K562 (cell line): ENCODE measurements around the gene GRIN1. TPM values are rescaled to one million over a fixed set of nuclear protein-coding genes. Genes with fewer than 3 reads are reported as not detected.
"Not testable (repeated sequence)": the region's sequence is repeated elsewhere in the genome, so short reads cannot be mapped to it uniquely, and the experiment has no call there.

Source experiments
- ATAC-seq: fragments of 200-7000 bp; cut with Tn5 transposase; 3 replicates; pipeline ENCODE4 v1.9.1; 2020; ENCODE audit warnings: moderate library complexity
- BruUV-seq: library from RNA; stranded (reverse); fragments of 400-500 nt; replicated peaks from 2 replicates; lab custom pipeline; 2021; lab: Mats Ljungman, UMichigan
- CTCF ChIA-PET: fragments of 300-600 bp; formaldehyde crosslinking; extraction: SDS; loops from one replicate; lab custom pipeline; 2021; ENCODE audit warnings: low intra/inter-chr PET ratio; lab: Yijun Ruan, JAX
- POLR2A ChIA-PET: fragments of 300-600, 350-650 bp; sonication (Branson Sonifier 250); formaldehyde crosslinking; extraction: SDS; loops from one replicate; lab custom pipeline; 2021; ENCODE audit warnings: antibody characterized with exemption, inconsistent platforms; lab: Yijun Ruan, JAX
- DNase-seq, 4 experiments: peaks; one replicate each; pipeline versions ENCODE4 v3.0.0 to v3.0.0-alpha.2; 2011 to 2018; ENCODE audit warnings: low spot score in 3 of 4, mixed read lengths in 3 of 4; ENCODE audit errors: extremely low read depth in 1 of 4
- FAIRE-seq: peaks from 2 replicates; lab custom pipeline; 2011; peaks lifted over from hg19 to GRCh38; lab: Jason Lieb, UNC
- H2AFZ ChIP-seq: 2 replicates; pipeline ENCODE4 v1.6.0; 2011; ENCODE audit warnings: low read depth, low read length, control low read depth, inconsistent platforms
- H3K27ac ChIP-seq: fragments of 200-600 bp; 3 replicates; pipeline ENCODE4 v1.8.0; 2011; ENCODE audit warnings: low read depth, mild to moderate bottlenecking, control low read depth, inconsistent platforms, low read length, moderate library complexity, mixed read lengths; ENCODE audit errors: extremely low read depth
- H3K27me3 ChIP-seq, 2 experiments: fragments of 300-600 bp in 1 of 2; 2 replicates in 1 of 2; 3 replicates in 1 of 2; pipeline versions ENCODE4 v1.6.0 to v1.8.0; 2011; ENCODE audit warnings: inconsistent platforms in 2 of 2, low read length in 2 of 2, mild to moderate bottlenecking in 1 of 2, mixed read lengths in 1 of 2, moderate library complexity in 1 of 2; ENCODE audit not compliant: control insufficient read depth in 2 of 2, insufficient read depth in 2 of 2
- H3K36me3 ChIP-seq: fragments of 300-600 bp; 3 replicates; pipeline ENCODE4 v1.8.0; 2011; ENCODE audit warnings: mild to moderate bottlenecking, low read length, inconsistent platforms; ENCODE audit not compliant: control insufficient read depth, insufficient read depth
- H3K4me1 ChIP-seq, 2 experiments: fragments of 200-600 bp in 1 of 2; replicated peaks in 1 of 2; 2 replicates in 1 of 2; 3 replicates in 1 of 2; pipeline versions ENCODE4 v1.5.1 to v1.8.0; 2011; ENCODE audit warnings: inconsistent platforms in 2 of 2, low read length in 2 of 2, mild to moderate bottlenecking in 1 of 2, mixed read lengths in 1 of 2, moderate library complexity in 1 of 2; ENCODE audit not compliant: control insufficient read depth in 2 of 2, insufficient read depth in 2 of 2
- H3K4me2 ChIP-seq: 2 replicates; pipeline ENCODE4 v1.6.1; 2011; ENCODE audit warnings: low read length, control low read depth, inconsistent platforms, mixed read lengths; ENCODE audit not compliant: insufficient read depth
- H3K4me3 ChIP-seq: fragments of 200-600 bp; sonication (generic), shearing (Covaris generic); 2 replicates; pipeline ENCODE4 v1.5.1; 2016; ENCODE audit warnings: control low read depth, inconsistent platforms
- H3K79me2 ChIP-seq: fragments of 200-600 bp; 3 replicates; pipeline ENCODE4 v1.8.0; 2011; ENCODE audit warnings: low read length, inconsistent platforms; ENCODE audit not compliant: control insufficient read depth, insufficient read depth
- H3K9ac ChIP-seq, 2 experiments: 2 replicates each; pipeline versions ENCODE4 v1.6.0 to v1.6.1; 2011; ENCODE audit warnings: low read depth in 2 of 2, low read length in 2 of 2, control low read depth in 1 of 2, inconsistent platforms in 1 of 2, mild to moderate bottlenecking in 1 of 2, mixed read lengths in 1 of 2; ENCODE audit not compliant: insufficient read depth in 1 of 2
- H3K9me1 ChIP-seq: one replicate; pipeline ENCODE4 v1.6.0; 2011; ENCODE audit warnings: inconsistent platforms, mild to moderate bottlenecking, low read length, moderate library complexity; ENCODE audit not compliant: control insufficient read depth, insufficient read depth
- H3K9me3 ChIP-seq: replicated peaks from 2 replicates; pipeline ENCODE4 v1.5.1; 2011; ENCODE audit warnings: low read depth, low read length, inconsistent platforms; ENCODE audit not compliant: control insufficient read depth, insufficient read depth
- H4K20me1 ChIP-seq: replicated peaks from 2 replicates; pipeline ENCODE4 v1.6.1; 2011; ENCODE audit warnings: low read length, inconsistent platforms, mixed read lengths; ENCODE audit not compliant: control insufficient read depth, insufficient read depth
- CEBPB ChIP-seq: fragments of 450-650 bp; IDR thresholded peaks from 2 replicates; pipeline ENCODE4 v1.6.1; 2016; ENCODE audit warnings: missing genetic modification characterization, missing compliant biosample characterization
- KDM5B ChIP-seq: fragments of 200-600 bp; sonication (generic); IDR thresholded peaks from 2 replicates; pipeline ENCODE4 v1.6.1; 2012; ENCODE audit warnings: low read depth, mild to moderate bottlenecking, moderate library complexity, low read length, control low read depth, inconsistent platforms; ENCODE audit not compliant: insufficient replicate concordance
- POLR2G ChIP-seq: fragments of 200-400 bp; formaldehyde crosslinking; IDR thresholded peaks from 2 replicates; pipeline ENCODE4 v1.6.1; 2017; ENCODE audit warnings: low read depth, mild to moderate bottlenecking, antibody characterized with exemption, low read length, moderate library complexity
- RFX1 ChIP-seq: fragments of 450-650 bp; IDR thresholded peaks from 2 replicates; pipeline ENCODE4 v1.6.1; 2016; ENCODE audit warnings: mild to moderate bottlenecking, moderate library complexity
- SMAD4 ChIP-seq: fragments of 250-450 bp; sonication (Bioruptor Pico); conservative IDR thresholded peaks from 2 replicates; pipeline ENCODE4 v1.8.0; 2021; ENCODE audit warnings: inconsistent platforms, mild to moderate bottlenecking, moderate library complexity
- WGBS: fragments of 100-300 bp; shearing (Covaris generic); methylation state at CpG from one replicate; pipeline ENCODE4 v1.1.6; 2016; ENCODE audit warnings: low coverage, mixed read lengths; ENCODE audit not compliant: insufficient coverage; ENCODE audit errors: missing lambda C conversion rate; 5-methylcytosine and 5-hydroxymethylcytosine counted together
- in situ Hi-C: fragments of 300-500 bp; cut with MboI; formaldehyde crosslinking; loops from 4 replicates; pipeline ENCODE4 v1.15.0; 2018; ENCODE audit warnings: inconsistent platforms, mixed read lengths
- intact Hi-C: fragments of 100-400 bp; cut with micrococcal nuclease; formaldehyde crosslinking; loops from 2 replicates; pipeline ENCODE4 v1.14.2; 2022
- polyA plus RNA-seq, 8 experiments: library from polyadenylated mRNA; depleted of rRNA in 4 of 8; stranded (reverse) in 5 of 8; unstranded in 3 of 8; fragments of >200 nt; fragmentation: Nextera tagmentation in 2 of 8; fragmentation: Illumina TruSeq in 1 of 8; extraction: Ambion mirVana in 2 of 8; extraction: Trizol in 1 of 8; gene quantifications; 2 replicates each; pipeline versions ENCODE4 v1.2.1 to v1.2.3, GENCODE V29; 2011 to 2014; ENCODE audit warnings: inconsistent platforms in 1 of 8, missing spikeins in 1 of 8
- total RNA-seq, 7 experiments: library from RNA; depleted of rRNA in 6 of 7; stranded (reverse); fragments of >200 nt in 6 of 7; fragmentation: Illumina TruSeq in 2 of 7; extraction: Trizol in 2 of 7; gene quantifications; 2 replicates each; pipeline versions ENCODE4 v1.2.1 to v1.2.3, GENCODE V29; 2011 to 2021; ENCODE audit warnings: low replicate concordance in 1 of 7

GRIN1 gene
- total and polyA plus RNA-seq, 9 of the 15 experiments (the other 6 are each of a cell fraction or from before 2014, with no cell fraction given) = 0.03 to 0.35 (median 0.16) TPM; not detected in 6

DNA sequence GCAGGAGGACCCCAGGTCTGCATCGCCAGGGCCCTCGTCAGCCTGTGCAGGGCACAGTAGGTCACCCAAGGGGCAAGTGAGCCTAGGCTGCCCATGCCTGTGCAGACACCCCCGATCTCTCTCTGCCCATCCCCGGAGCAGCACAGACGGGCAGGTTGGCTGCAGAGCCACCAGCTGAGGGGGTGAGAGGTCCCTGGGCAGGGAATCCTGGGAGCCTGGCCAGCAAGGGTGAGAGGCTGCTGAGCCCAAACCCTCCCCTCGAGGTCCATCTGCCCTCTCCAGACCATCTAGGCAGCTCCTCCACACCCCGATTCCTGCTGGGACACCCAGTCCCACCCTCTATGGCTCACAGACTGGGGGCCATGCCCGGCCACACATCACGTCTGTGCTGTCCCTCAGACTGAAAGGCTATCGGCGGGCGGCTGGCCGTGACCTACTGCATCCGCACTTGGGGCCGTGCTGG is 21.7 kb upstream of the GRIN1 start:
- H3K4me2 ChIP-seq = no peak overlapping the region
- FAIRE-seq = no peak

DNA sequence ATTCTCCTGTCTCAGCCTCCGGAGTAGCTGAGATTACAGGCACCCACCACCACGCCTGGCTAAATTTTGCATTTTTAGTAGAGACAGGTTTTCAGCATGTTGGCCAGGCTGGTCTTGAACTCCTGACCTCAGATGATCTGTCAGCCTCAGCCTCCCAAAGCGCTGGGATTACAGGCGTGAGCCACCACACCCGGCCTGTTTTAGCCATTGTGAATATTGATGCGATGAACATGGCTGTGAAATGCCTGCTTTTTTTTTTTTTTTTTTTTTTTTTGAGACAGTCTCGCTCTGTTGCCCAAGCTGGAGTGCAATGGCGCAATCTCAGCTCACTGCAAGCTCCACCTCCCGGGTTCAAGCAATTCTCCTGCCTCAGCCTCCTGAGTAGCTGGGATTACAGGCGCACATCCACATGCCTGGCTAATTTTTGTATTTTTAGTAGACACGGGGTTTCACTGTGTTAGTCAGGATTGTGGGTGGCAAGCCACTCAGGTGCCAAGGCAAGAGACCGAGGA is 20.8 kb upstream of the GRIN1 start:
- H3K4me2 ChIP-seq, CTCF ChIA-PET, H3K9ac ChIP-seq, ATAC-seq, H3K9me1 ChIP-seq, H3K27me3 ChIP-seq, H3K27ac ChIP-seq, H3K9me3 ChIP-seq, FAIRE-seq, H3K36me3 ChIP-seq, H3K4me3 ChIP-seq, BruUV-seq, H2AFZ ChIP-seq, in situ Hi-C loops, H4K20me1 ChIP-seq, DNase-seq: not testable (repeated sequence)
- Histone ChIP-seq H3K79me2 (peaks cover 20% of the 10 kb centered on the region), H3K4me1 (peaks cover 26 to 46% of the 10 kb centered on the region in 2 experiments)
- TF ChIP-seq CEBPB = peak; percentile 47
- intact Hi-C loops = loop anchor here (2.0 to 5.0 kb wide), 2 partner anchors 66 to 109 kb away; partner anchors contain the start of genes ENTPD2 and RNF224
- WGBS = 80% methylated on average over 9 of the region's 12 CpGs
- POLR2A ChIA-PET = interaction anchor here (1.0 to 1.1 kb wide), 2 partner anchors 10 to 109 kb away, joined by 3 read pairs; partner anchors contain the start of gene RNF224

More for the DNA sequence above, 21.7 kb upstream of the GRIN1 start:
- intact Hi-C loops = loop anchor here (5.0 kb wide), 1 partner anchor 65 kb away; the partner anchor contains the start of gene ENTPD2
- no peaks in the 10 kb centered on the region for H3K9me1 ChIP-seq
- 86% methylated on average over 14 of the region's 15 CpGs for WGBS
- CTCF ChIA-PET = no interaction called here
- no peak overlapping the region for H3K27ac ChIP-seq
- no peaks in the 10 kb centered on the region for H3K9me3 ChIP-seq
- peaks cover 20 to 54% of the 10 kb centered on the region in 2 experiments for H3K4me1 ChIP-seq
- no peak overlapping the region for H2AFZ ChIP-seq
- no peak for DNase-seq
- TF ChIP-seq SMAD4 (no peak), KDM5B (peak; percentile 21), RFX1 (no peak), POLR2G (peak; percentile 73)
- no peak for ATAC-seq
- in situ Hi-C loops = no loop called here
- no peaks in the 10 kb centered on the region for H4K20me1 ChIP-seq
- H3K9ac ChIP-seq = peak overlapping the region in 1 of 2 experiments; percentile 85; a peak in 2 of 4 replicates
- peaks cover 27% of the 10 kb centered on the region for H3K79me2 ChIP-seq
- POLR2A ChIA-PET = interaction anchor here (1.0 kb wide), 1 partner anchor 10 kb away, joined by 3 read pairs; no protein-coding TSS in a partner anchor
- no peak overlapping the region for H3K4me3 ChIP-seq
- no TSS peak for BruUV-seq
- H3K27me3 ChIP-seq = no peaks in the 10 kb centered on the region
- H3K36me3 ChIP-seq = peaks cover 13% of the 10 kb centered on the region; the same call in 2 of the 3 replicates
